GM18508 (cell line): Measurements from ENCODE around the gene SGMS1.

Experiments
- ATAC-seq: cut with Tn5 transposase; IDR thresholded peaks from one replicate; pipeline ENCODE4 v1.9.1; 2021; ENCODE audit warnings: moderate number of reproducible peaks; ENCODE audit not compliant: insufficient read depth, unreplicated experiment

Gene SGMS1

GRCh38 chr10:50636618-50637579 is 13.1 kb upstream of the SGMS1 start:
- ATAC-seq: peak; percentile 93

- ATAC-seq: no peak
These were observed 11.5 kb upstream of the SGMS1 start for GRCh38 chr10:50635286-50635685.

- ATAC-seq: no peak
These were observed 10.7 kb upstream of the SGMS1 start for GRCh38 chr10:50634479-50634878.

GRCh38 chr10:50631052-50631451 is 7.3 kb upstream of the SGMS1 start:
- ATAC-seq: no peak

GRCh38 chr10:50629495-50630122 is 5.9 kb upstream of the SGMS1 start:
- no peak for ATAC-seq

GRCh38 chr10:50627896-50628295 is 4.1 kb upstream of the SGMS1 start:
- ATAC-seq: no peak

GRCh38 chr10:50627443-50627842 is 3.7 kb upstream of the SGMS1 start:
- ATAC-seq: no peak

GRCh38 chr10:50625649-50626132 is 1.9 kb upstream of the SGMS1 start:
- no peak for ATAC-seq

DNA sequence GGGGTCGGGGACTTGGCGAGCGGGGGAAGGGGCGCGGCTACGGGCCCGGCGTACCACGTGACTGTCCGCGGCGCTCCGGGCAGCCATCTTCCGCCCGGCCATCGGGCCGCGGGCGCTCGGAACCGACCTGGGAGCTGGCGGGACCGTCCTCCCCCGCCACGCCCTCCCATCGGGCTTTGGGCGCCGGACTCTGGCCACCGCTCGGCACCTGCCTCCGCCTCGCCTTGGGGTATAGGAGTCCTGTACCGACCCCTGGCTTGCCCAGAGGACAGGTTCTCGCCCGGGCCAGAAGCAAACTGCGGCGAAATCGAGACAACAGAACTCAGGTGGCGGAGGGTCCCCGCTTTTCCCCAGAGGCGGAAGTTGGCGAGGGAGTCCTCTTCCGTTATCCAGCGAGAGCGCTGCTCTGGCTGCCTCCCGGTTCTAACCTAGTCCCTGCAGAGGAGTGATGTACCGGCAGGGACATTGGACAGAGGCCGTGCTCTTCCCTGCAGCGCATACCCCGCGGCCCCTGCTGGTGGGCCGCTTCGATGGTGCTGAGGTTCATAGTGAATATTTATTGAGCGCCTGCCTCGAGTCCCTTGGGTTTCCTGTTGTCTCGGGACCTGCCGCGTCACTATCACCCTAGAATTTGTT is 1.2 kb upstream of the SGMS1 start:
- peak; percentile 27 for ATAC-seq

- peak; percentile 32 for ATAC-seq
These were observed 683 bp upstream of the SGMS1 start for GRCh38 chr10:50624413-50624865.

DNA sequence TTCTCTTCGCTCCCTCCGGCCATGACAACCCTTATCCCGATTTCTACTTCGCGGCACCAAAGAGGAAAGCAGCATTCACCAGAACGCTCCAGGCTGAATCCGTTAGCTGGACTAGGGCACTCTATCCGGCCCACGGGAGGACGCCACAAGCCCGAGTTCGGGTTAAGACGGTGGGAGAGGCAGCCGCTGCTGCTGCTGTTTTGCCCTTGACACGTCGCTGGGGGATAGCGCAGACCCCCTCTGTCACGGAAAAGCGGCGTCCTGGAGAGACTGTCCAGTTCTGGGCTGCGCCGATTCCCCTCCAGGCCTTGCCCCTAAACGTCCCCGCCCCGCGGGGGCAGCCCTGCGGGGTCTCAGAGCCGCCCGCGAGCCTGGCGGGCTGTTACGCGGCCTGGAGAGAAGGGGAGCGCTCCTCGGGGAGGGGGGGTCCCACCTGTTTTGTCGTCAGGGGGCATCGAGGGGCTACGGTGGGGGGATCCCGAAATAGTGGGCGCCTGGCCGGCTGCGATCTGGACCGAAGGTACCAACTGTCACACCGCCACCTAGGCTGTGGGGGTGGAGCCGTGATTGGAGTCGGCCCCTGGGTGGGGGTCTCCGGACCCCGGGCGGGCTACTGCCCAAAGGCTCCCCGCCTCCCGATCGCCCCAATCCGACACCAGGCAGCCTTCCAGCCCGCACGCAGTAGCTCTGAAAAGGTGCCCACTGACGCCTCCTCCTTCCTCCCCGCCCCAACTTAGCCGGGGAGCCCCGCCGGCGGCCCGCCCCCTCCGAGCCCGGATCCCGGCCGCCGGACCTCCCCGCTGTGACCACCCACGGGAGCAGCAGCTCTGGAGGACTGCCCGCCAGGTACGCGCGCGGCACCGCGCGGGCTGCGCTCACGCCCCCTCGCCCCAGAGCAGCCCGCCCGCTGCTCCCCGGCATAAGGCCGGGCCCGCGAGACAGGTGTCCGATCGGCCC is 772 bp downstream of the SGMS1 start:
- ATAC-seq: no peak

DNA sequence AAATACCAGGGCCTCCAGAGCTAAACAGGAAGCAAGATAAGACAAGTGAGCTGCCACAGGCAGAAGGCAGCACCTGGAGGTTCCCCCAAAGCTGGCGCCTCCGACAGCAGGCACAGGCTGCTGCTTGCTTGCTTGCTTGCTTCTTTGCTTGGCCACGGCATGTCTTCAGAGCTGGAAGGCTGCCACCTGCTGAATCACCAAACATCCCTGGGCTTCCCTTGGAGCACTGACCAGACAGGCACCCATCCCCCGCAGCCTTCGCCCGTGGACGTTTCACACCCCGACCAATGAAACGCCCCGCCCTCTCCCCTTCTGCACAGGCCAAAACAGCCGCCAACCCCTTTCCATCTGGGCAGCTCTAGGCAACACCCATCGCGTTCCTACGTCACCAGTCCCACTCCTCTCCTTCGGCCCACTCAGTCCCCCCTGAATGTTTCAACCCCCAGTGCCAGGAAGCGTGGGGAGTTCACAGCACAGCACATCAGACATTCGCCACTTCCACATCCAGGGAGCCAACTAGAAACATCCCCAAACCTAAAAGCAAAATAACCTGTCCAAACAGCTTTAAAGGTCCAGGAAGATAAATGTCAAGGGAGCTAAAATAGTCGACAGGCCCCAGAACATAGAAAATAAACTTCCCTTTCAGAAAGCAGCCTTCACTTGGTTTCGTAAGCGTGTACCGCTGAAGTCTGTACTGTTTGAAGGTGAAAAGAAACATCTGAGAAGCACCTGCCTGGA is 1.6 kb downstream of the SGMS1 start:
- peak; percentile 30 for ATAC-seq

DNA sequence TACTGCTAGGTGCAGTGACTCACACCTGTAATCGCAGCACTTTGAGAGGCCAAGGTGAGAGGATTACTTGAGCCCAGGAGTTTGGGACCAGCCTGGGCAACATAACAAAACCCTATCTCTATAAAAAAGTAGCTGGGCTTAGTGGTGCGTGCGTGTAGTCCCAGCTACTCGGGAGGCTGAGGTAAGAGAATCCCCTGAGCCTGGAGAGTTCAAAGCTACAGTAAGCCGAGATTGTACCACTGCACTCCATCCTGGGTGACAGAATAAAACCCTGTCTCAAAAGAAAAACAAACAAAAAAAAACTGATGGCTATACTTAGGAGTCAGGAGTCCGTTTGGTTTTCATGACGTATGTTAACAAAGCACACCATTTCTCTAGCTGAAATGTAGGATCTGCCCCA is 2.9 kb downstream of the SGMS1 start:
- no peak for ATAC-seq

DNA sequence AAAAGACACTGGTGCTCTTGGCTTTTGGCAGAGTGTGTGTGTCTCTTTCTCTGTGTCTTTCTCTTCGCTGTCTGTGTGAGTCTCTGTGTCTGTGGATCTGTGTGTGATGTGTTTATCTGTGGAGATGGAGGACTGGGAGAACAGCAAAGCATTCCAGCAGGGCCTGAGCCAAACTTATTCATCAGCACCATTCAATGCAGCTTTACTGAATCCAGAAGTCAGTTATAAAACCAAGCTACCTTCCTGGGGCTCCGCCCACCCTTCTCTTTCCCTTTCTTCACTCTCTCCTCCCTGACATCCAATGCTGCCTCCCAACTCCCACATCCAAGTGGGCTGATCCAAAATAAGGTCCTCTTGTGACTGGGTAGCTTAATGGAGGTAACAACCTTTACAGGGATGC is 3.9 kb downstream of the SGMS1 start:
- ATAC-seq: no peak

DNA sequence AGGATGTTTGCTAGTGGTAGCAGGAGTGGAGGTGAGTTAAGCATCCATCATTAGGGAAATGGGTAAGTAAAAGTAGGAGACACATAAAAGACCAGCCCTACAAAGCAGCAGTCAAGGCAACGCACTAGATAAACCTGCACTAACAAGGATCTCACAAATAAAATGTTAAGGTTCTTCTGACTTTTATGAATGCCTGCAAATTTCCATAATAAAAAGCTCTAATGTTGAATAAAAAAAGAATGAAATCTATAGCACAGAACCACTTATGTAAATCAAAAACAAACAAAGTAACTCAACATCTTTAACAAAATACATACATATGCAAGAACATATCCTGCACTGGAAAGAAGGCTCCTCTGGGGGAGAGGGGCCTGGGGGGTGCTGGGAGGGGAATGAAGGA is 4.6 kb downstream of the SGMS1 start:
- no peak for ATAC-seq

GRCh38 chr10:50618624-50619023 is 5.1 kb downstream of the SGMS1 start:
- ATAC-seq: no peak

GRCh38 chr10:50615658-50616057 is 8.1 kb downstream of the SGMS1 start:
- no peak for ATAC-seq

DNA sequence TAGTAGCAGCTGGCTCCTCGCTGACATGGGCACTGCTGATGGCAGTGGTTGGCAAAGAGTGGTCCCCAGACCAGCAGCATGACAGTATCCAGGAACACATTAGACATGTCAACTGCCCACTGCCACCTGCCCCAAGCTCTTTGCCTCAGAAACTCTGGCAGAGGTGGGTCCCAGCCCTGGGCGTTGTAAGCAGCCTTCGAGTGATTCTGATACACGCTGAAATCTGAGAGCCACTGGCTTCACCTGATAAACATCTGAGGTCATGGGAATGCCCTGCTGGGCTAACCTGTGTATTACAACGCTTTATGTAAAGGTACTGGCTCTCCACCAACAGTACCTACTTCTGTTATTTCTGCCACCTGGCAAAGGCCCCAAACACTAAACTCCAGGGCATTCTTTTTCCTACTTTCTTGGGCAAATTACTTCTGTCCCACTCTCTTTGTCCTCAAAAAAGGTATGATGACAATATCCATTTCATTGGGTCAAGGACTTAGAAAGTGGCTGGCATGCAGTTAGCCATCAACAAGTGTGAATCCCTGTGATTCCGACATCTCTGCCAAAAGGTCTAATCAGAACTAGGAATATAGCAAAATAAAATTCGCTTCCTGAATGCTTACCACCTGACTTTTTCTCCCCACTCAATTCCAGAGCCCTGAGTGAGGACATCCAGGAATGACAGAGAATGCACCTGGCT is 9.2 kb downstream of the SGMS1 start:
- ATAC-seq: peak; percentile 52
